HepG2 (cell line): ENCODE data around the gene EIF4G3. TPM values are rescaled to one million over a fixed set of nuclear protein-coding genes. Genes with fewer than 3 reads are reported as not detected.

Experiments
- CEBPZ ChIP-seq: IDR thresholded peaks from 2 replicates; pipeline ENCODE4 v1.6.1; 2012; ENCODE audit warnings: low read length, improper control_type of control experiment
- DR1 ChIP-seq: sonication (generic); formaldehyde crosslinking; IDR thresholded peaks from 2 replicates; pipeline ENCODE4 v1.8.0; 2021; ENCODE audit warnings: mild to moderate bottlenecking, missing genetic modification reagents, inconsistent platforms
- GPN1 ChIP-seq: sonication (generic); formaldehyde crosslinking; IDR thresholded peaks from 2 replicates; pipeline ENCODE4 v1.5.1; 2020; ENCODE audit warnings: missing genetic modification reagents, borderline replicate concordance
- KAT8 ChIP-seq: IDR thresholded peaks from 2 replicates; pipeline ENCODE4 v1.6.1; 2016; ENCODE audit warnings: missing genetic modification reagents, missing compliant biosample characterization
- MED13 ChIP-seq: sonication (generic); formaldehyde crosslinking; IDR thresholded peaks from 2 replicates; pipeline ENCODE4 v1.5.0; 2020; ENCODE audit warnings: missing genetic modification reagents
- MIXL1 ChIP-seq: IDR thresholded peaks from 2 replicates; pipeline ENCODE4 v1.6.1; 2016
- NR2C2 ChIP-seq: sonication (generic); formaldehyde crosslinking; IDR thresholded peaks from 2 replicates; pipeline ENCODE4 v1.4.0; 2020; ENCODE audit warnings: missing genetic modification reagents, mild to moderate bottlenecking, moderate library complexity, borderline replicate concordance
- NRL ChIP-seq: sonication (generic); formaldehyde crosslinking; IDR thresholded peaks from 2 replicates; pipeline ENCODE4 v1.5.0; 2020; ENCODE audit warnings: missing genetic modification reagents, mild to moderate bottlenecking, moderate library complexity, borderline replicate concordance
- PHF21A ChIP-seq: sonication (generic); formaldehyde crosslinking; IDR thresholded peaks from 2 replicates; pipeline ENCODE4 v1.5.0; 2020; ENCODE audit warnings: mild to moderate bottlenecking, missing genetic modification reagents
- RAD51 ChIP-seq: fragments of 450-650 bp; IDR thresholded peaks from 2 replicates; pipeline ENCODE4 v1.6.1; 2016; ENCODE audit warnings: borderline replicate concordance
- RELA ChIP-seq: sonication (generic); formaldehyde crosslinking; IDR thresholded peaks from 2 replicates; pipeline ENCODE4 v1.4.0; 2020; ENCODE audit warnings: missing genetic modification reagents
- TP53 ChIP-seq: sonication (generic); formaldehyde crosslinking; conservative IDR thresholded peaks from 2 replicates; pipeline ENCODE4 v1.4.0; 2020; ENCODE audit warnings: missing genetic modification reagents
- ZC3H4 ChIP-seq: sonication (generic); formaldehyde crosslinking; IDR thresholded peaks from 2 replicates; pipeline ENCODE4 v1.4.0; 2020; ENCODE audit warnings: missing genetic modification reagents, borderline replicate concordance
- ZGPAT ChIP-seq: IDR thresholded peaks from 2 replicates; pipeline ENCODE4 v1.6.1; 2016; ENCODE audit warnings: mild to moderate bottlenecking
- ZIK1 ChIP-seq: sonication (generic); formaldehyde crosslinking; IDR thresholded peaks from 2 replicates; pipeline ENCODE4 v1.5.0; 2020; ENCODE audit warnings: mild to moderate bottlenecking, low read depth, missing genetic modification reagents, borderline replicate concordance
- ZNF441 ChIP-seq: sonication (generic); formaldehyde crosslinking; IDR thresholded peaks from 2 replicates; pipeline ENCODE4 v1.7.0; 2021; ENCODE audit warnings: missing genetic modification reagents, borderline replicate concordance
- ZNF460 ChIP-seq: sonication (generic); formaldehyde crosslinking; IDR thresholded peaks from 2 replicates; pipeline ENCODE4 v1.5.1; 2020; ENCODE audit warnings: missing genetic modification reagents, mild to moderate bottlenecking, borderline replicate concordance
- ZNF556 ChIP-seq: sonication (generic); formaldehyde crosslinking; IDR thresholded peaks from 2 replicates; pipeline ENCODE4 v1.4.0; 2020; ENCODE audit warnings: mild to moderate bottlenecking, missing genetic modification reagents, borderline replicate concordance
- ZNF790 ChIP-seq: sonication (generic); formaldehyde crosslinking; IDR thresholded peaks from 2 replicates; pipeline ENCODE4 v1.8.0; 2022; ENCODE audit warnings: missing genetic modification reagents, mild to moderate bottlenecking, borderline replicate concordance
- polyA plus RNA-seq, 8 experiments: library from polyadenylated mRNA; depleted of rRNA in 3 of 8; stranded (reverse) in 7 of 8; unstranded in 1 of 8; fragments of >200 nt; fragmentation: Illumina TruSeq in 4 of 8; extraction: Trizol in 4 of 8; gene quantifications; 2 replicates each; pipeline versions ENCODE4 v1.2.1 to v1.2.3, GENCODE V29; 2011 to 2016; ENCODE audit warnings: low read depth in 4 of 8, missing spikeins in 1 of 8, mixed read lengths in 1 of 8; ENCODE audit not compliant: insufficient read depth in 1 of 8
- total RNA-seq, 5 experiments: library from RNA; depleted of rRNA; stranded (reverse); fragments of >200 nt; fragmentation: Illumina TruSeq; extraction: Trizol; gene quantifications; 2 replicates each; pipeline ENCODE4 v1.2.3, GENCODE V29; 2016; ENCODE audit warnings: low read depth in 1 of 5
- TF ChIP-seq, protein P1 (sequence below): sonication (generic); IDR thresholded peaks from 2 replicates; pipeline ENCODE4 v1.6.1; 2016; ENCODE audit warnings: low read depth, borderline replicate concordance
- TF ChIP-seq, protein P2 (sequence below): sonication (generic); formaldehyde crosslinking; IDR thresholded peaks from 2 replicates; pipeline ENCODE4 v1.4.0; 2020; ENCODE audit warnings: missing genetic modification reagents
- TF ChIP-seq, protein P3 (sequence below): sonication (generic); formaldehyde crosslinking; IDR thresholded peaks from 2 replicates; pipeline ENCODE4 v1.5.1; 2020; ENCODE audit warnings: missing genetic modification reagents, mild to moderate bottlenecking, borderline replicate concordance

The EIF4G3 gene
- total and polyA plus RNA-seq, 2 of the 13 experiments (the other 11 are each of a cell fraction or from before 2014, with no cell fraction given): 22.2 to 27.6 TPM

- TF ChIP-seq CEBPZ (no peak), ZNF790 (no peak), TP53 (CRISPR knock-in tag) (no peak), DR1 (no peak), ZNF460 (no peak), KAT8 (peak; percentile 71), GPN1 (CRISPR knock-in tag) (no peak), MIXL1 (CRISPR knock-in tag) (peak; percentile 62; the same call in 1 of the 2 replicates), ZNF441 (no peak), RELA (CRISPR knock-in tag) (no peak), ZC3H4 (CRISPR knock-in tag) (no peak), ZNF556 (no peak), ZIK1 (CRISPR knock-in tag) (no peak), ZGPAT (CRISPR knock-in tag) (peak; percentile 70), MED13 (no peak), PHF21A (CRISPR knock-in tag) (peak; percentile 43; the same call in 1 of the 2 replicates), RAD51 (no peak), NRL (CRISPR knock-in tag) (no peak), NR2C2 (CRISPR knock-in tag) (0 out of 2 replicates have a peak, but pooled peaks have one; percentile 37)
- TF ChIP-seq, protein P1, sequence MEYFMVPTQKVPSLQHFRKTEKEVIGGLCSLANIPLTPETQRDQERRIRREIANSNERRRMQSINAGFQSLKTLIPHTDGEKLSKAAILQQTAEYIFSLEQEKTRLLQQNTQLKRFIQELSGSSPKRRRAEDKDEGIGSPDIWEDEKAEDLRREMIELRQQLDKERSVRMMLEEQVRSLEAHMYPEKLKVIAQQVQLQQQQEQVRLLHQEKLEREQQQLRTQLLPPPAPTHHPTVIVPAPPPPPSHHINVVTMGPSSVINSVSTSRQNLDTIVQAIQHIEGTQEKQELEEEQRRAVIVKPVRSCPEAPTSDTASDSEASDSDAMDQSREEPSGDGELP: peak; percentile 89; the same call in 1 of the 2 replicates
- TF ChIP-seq, protein P2, sequence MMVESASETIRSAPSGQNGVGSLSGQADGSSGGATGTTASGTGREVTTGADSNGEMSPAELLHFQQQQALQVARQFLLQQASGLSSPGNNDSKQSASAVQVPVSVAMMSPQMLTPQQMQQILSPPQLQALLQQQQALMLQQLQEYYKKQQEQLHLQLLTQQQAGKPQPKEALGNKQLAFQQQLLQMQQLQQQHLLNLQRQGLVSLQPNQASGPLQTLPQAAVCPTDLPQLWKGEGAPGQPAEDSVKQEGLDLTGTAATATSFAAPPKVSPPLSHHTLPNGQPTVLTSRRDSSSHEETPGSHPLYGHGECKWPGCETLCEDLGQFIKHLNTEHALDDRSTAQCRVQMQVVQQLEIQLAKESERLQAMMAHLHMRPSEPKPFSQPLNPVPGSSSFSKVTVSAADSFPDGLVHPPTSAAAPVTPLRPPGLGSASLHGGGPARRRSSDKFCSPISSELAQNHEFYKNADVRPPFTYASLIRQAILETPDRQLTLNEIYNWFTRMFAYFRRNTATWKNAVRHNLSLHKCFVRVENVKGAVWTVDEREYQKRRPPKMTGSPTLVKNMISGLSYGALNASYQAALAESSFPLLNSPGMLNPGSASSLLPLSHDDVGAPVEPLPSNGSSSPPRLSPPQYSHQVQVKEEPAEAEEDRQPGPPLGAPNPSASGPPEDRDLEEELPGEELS: peak; percentile 83
- TF ChIP-seq, protein P3, sequence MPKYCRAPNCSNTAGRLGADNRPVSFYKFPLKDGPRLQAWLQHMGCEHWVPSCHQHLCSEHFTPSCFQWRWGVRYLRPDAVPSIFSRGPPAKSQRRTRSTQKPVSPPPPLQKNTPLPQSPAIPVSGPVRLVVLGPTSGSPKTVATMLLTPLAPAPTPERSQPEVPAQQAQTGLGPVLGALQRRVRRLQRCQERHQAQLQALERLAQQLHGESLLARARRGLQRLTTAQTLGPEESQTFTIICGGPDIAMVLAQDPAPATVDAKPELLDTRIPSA (CRISPR knock-in tag): no peak
These were observed 154.2 kb downstream of the EIF4G3 start (continued) for GRCh38 chr1:21022279-21023040.
